Colon (tissue), 2 donors: Measurements from ENCODE around the gene TRAF5.
"Not testable (repeated sequence)": the region's sequence is repeated elsewhere in the genome, so short reads cannot be mapped to it uniquely, and the experiment has no call there.

ENCODE experiments used
- FAIRE-seq: peaks from 2 replicates; lab custom pipeline; 2012; peaks lifted over from hg19 to GRCh38; lab: Jason Lieb, UNC
- donor health status: control.
- donor health status: control.

Gene TRAF5

DNA sequence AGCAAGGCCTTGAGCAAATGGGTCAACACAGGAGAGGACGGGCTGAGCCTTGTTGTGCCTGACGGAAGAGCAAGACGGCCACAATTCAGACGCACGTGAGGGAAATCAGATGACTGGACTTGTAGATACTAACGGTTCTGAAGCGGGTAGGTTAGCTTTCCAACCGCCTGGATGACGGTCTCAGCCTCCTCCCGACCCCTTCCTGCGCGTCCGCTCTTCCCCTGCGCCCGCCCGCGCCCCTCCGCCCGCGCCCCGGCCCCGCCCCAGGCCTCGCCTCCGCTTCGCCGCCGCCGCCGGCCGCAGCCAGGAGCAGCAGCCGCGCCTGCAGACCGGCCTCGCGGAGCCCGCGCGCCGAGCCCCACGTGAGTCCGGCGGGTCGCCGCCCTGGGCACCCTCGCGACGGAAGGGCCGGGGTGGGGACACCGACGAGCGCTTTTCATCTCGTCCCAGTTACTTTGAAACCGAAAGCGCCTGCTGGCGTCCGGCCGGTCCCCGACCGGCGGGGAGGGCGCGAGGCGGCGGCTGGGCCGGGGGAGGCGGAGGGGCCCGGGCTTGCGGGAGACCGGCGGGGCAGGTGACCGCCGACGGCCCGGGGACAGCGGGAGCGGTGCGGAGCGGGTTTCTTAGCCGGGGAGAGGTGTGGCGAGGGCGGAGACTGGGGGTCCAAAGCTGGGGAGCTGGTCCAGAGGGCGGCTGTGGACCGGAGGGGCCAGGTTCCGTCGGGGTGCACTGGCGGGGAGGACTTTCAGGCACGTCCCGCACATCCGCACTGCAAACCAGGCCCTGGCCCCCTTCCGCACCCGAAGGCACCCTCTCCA lies at the start of gene TRAF5:
TRAF5 (plus strand) TSS at position 306 of the 818 bp plus-strand sequence. CDS start 26,407 bp downstream, outside the sequence.
- FAIRE-seq, result no peak

DNA sequence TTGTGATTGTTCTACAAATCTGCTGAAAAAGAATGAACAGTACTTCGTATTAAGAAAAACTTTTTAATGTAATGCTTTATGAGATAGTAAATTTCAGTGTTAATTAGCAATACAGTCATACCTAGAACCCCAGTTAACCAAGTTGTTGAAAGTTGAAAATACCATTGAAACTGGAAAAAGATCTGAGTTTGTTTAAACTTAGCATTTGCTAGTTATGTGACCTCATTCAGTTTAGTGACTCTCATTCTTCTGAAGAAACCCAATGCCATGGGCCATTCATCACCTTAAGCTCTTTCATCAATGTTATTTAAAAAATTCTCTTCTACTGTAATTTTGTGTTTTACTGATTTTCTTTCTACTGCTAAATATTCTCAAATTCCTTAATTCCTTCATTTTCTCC lies 47.3 kb upstream of the TRAF5 start:
- FAIRE-seq, result no peak

DNA sequence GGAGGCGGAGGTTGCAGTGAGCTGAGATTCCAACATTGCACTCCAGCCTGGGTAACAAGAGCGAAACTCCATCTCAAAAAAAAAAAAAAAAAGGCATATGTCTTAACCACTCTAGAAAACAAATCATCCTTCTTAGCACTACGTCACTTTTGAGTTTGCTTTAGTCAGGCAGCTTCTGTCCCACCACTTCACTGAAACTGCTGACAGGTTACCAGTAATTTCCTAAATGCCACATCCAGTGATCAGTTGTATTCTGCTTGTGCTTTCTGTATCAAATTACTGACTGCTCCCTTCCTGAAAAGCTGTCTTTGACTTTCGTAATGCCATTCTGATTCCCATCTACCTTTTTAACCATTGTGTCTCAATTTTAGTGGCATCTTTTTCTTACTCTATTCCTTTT lies 45.7 kb upstream of the TRAF5 start:
- FAIRE-seq, result no peak

GRCh38 chr1:211281320-211282022 lies 45.2 kb upstream of the TRAF5 start:
- no peak for FAIRE-seq

DNA sequence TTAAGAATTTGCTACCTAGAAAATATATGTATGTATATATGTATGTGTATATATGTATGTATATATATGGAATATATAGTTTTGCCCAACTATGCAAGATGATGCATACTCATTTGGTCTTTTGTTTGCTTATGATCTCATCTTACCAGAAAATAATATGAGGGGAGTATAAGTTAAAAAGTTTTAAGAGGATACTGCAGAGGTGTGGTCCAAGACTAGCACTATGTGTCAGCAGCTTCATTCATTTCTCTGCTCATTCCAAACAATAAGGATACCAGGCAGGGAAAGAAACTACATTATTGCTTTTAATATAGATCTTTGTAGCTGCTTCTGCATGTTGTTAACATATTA lies 44.6 kb upstream of the TRAF5 start:
- no peak for FAIRE-seq

DNA sequence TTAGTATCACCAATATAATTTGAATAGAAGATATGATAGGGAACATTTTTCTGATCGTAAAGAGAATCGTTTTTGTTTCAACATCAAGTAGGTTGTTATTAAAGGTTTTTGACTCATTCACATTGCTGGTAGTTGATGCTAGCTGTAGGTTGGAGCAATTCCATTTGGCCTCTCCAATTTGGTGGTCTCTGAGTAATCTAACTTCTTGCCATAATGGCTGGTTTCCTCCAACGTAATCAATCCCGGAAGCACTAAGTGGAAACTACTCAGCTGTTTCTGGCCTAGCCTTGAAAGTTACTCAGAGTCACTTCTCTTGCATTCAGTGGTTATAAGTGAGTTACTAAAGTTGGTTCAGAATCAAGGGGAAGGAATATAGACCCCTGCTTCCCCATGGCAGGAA lies 41.4 kb upstream of the TRAF5 start:
- FAIRE-seq, result no peak

GRCh38 chr1:211287218-211287617 lies 39.4 kb upstream of the TRAF5 start:
- no peak for FAIRE-seq

GRCh38 chr1:211292411-211292810 lies 34.2 kb upstream of the TRAF5 start:
- FAIRE-seq, result no peak

DNA sequence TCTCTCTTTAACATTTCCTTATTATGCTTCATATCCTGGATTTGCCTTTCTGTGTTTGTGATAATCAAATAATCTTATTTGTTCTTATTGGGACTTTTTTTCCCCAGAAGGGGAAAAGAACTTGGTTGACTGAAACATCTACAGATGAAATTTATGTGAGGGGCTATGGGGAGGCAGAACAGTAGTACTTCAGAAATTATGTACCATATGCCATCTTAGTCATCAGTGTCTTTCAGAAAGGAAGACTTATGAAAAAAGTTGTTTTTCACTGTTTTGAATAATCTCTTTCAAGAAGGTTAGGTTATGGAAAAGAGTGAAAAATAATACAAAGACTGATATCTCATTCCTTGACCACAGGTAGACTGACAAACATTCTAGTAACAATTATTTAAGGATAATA lies 30.2 kb upstream of the TRAF5 start:
- no peak for FAIRE-seq

DNA sequence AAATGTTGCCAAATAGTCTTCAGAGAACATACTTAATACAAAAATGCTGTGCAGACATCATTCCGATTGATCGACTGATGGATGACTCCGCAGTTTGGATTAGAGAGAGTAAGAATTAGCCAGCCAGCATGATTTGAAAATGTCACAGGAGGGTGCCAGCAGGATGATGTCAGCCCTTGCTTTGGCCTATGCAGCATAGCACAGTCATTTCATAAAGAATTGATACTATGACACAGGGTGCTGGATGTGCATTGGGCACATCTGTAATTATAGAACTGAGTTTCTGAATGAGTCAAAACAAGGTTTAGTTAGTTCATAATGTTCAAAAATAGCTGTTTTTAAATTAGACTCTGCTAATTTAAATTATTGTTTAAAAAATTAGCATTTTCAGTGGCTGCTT lies 21.6 kb upstream of the TRAF5 start:
- FAIRE-seq, result no peak

DNA sequence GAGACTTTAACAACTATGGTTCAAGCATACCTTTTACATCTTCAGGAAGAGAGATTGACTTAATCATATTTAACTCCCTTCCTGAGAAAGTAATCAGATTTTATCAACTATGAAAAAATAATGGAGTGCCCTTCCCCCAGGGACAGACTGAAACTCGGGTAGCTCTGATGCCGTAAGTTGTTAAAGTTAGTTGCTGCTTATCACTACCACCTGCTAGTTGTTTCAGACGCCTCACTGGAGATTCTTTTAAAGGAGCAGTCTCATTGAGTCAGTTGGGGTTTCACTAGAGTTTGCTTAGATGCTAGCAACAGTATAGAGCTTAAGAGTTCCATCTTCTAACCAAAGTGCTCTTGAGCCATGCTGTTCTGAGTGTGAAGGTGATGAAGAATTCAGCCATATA lies 17.0 kb upstream of the TRAF5 start:
- no peak for FAIRE-seq

- FAIRE-seq, result no peak
Observed at GRCh38 chr1:211313392-211313791, 13.2 kb upstream of the TRAF5 start.

GRCh38 chr1:211318576-211319280 lies 7.9 kb upstream of the TRAF5 start:
- no peak for FAIRE-seq

DNA sequence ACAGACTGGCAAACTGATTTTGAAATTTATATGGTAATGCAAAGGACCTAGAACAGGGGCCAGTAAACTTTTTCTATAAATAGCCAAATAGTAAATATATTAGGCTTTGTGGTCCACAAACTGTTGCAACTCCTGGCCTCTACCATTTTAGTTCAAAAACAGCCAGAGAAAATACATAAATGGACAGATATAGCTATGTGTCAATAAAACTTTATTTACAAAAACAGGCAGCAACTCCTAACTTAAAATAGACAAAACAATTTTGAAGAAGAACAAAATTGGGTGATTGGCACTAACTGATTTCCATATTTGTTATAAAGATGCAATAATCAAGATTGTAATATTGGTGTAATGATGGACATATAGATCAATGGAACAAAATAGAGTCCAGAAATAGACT lies 6.7 kb upstream of the TRAF5 start:
- no peak for FAIRE-seq

- no peak for FAIRE-seq
Observed at GRCh38 chr1:211320980-211321379, 5.7 kb upstream of the TRAF5 start.

DNA sequence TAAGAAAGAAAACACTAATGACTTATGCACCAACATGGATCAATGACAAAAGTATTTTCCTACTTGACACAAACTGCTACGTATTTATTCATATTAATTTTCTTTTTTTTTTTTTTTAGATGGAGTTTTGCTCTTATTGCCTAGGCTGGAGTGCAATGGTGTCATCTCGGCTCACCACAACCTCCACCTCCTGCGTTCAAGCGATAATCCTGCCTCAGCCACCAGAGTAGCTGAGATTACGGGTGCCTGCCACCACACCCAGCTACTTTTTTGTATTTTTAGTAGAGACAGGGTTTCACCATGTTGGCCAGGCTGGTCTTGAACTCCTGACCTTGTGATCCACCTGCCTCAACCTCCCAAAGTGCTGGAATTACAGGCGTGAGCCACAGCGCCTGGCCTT lies 5.0 kb upstream of the TRAF5 start:
- FAIRE-seq, result not testable (repeated sequence)

GRCh38 chr1:211323156-211324063 lies 3.2 kb upstream of the TRAF5 start:
- no peak for FAIRE-seq

DNA sequence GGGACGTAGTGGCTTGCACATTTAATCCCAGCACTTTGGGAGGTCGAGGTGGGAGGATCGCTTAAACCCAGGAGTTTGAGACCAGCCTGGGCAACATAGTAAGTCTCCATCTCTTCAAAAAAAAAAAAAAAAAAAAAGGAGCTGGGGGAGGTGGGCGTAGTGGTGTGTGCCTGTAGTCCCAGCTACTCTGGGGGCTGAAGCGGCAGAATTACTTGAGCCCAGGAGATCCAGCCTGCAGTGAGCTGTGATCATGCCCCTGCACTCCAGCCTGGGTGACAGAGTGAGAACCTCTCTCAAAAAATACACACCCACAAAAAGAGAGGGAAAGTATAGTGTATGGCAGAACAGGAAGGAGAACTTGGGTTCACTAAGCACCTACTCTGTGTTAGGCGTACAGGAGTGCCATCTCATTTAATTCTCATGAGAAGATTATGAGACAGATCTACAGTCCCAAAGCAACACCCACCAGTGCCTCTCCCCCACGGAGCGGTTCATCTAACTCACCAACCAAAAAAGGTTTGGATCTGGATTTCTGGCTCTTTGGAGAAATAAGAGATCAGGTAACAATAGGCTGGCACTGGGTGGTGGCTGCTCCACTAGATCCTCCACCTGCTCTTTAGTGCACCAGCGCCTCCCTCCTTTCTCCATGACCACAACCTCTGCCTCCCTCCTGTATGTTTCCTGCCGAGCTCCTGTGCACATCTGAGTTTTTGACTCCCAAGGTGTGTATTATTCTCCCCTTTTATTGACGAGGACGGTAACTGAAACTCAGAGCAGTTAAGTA lies 1.4 kb upstream of the TRAF5 start:
- FAIRE-seq, result no peak

- FAIRE-seq, result no peak
Observed at GRCh38 chr1:211326140-211326527, 499 bp upstream of the TRAF5 start.

- no peak for FAIRE-seq
Observed at GRCh38 chr1:211327346-211327921, 801 bp downstream of the TRAF5 start.
